HepG2 (cell line): ENCODE measurements around the gene FASTK. TPM values are rescaled to one million over a fixed set of nuclear protein-coding genes. Genes with fewer than 3 reads are reported as not detected.

Source experiments
- AKAP8 ChIP-seq: sonication (generic); formaldehyde crosslinking; IDR thresholded peaks from 2 replicates; pipeline ENCODE4 v1.5.1; 2020; ENCODE audit warnings: mild to moderate bottlenecking, missing genetic modification reagents
- ATF3 ChIP-seq: sonication (generic); formaldehyde crosslinking; IDR thresholded peaks from 2 replicates; pipeline ENCODE4 v1.4.0; 2020; ENCODE audit warnings: missing genetic modification reagents
- ATF7-NPFF ChIP-seq: sonication (generic); formaldehyde crosslinking; IDR thresholded peaks from 2 replicates; pipeline ENCODE4 v1.8.1; 2023; ENCODE audit warnings: mild to moderate bottlenecking, low read depth, missing genetic modification reagents, moderate library complexity
- E2F5 ChIP-seq: sonication (generic); formaldehyde crosslinking; conservative IDR thresholded peaks from 2 replicates; pipeline ENCODE4 v1.4.0; 2020; ENCODE audit warnings: missing genetic modification reagents
- GZF1 ChIP-seq: sonication (generic); formaldehyde crosslinking; IDR thresholded peaks from 2 replicates; pipeline ENCODE4 v1.5.1; 2020; ENCODE audit warnings: mild to moderate bottlenecking, missing genetic modification reagents
- PPARG ChIP-seq: conservative IDR thresholded peaks from 2 replicates; pipeline ENCODE4 v1.6.1; 2016; ENCODE audit warnings: missing biosample characterization, missing genetic modification reagents
- SATB2 ChIP-seq: sonication (generic); formaldehyde crosslinking; IDR thresholded peaks from 2 replicates; pipeline ENCODE4 v1.5.0; 2020; ENCODE audit warnings: missing genetic modification reagents
- SMC3 ChIP-seq: IDR thresholded peaks from 2 replicates; pipeline ENCODE4 v1.6.1; 2011; ENCODE audit warnings: low read length, improper control_type of control experiment
- SPEN ChIP-seq: sonication (generic); formaldehyde crosslinking; IDR thresholded peaks from 2 replicates; pipeline ENCODE4 v1.5.1; 2020; ENCODE audit warnings: low read depth, mild to moderate bottlenecking, missing genetic modification reagents
- TBX2 ChIP-seq: sonication (generic); formaldehyde crosslinking; IDR thresholded peaks from 2 replicates; pipeline ENCODE4 v1.5.0; 2020; ENCODE audit warnings: missing genetic modification reagents, mild to moderate bottlenecking, borderline replicate concordance
- XRCC5 ChIP-seq: fragments of 200-400 bp; formaldehyde crosslinking; optimal IDR thresholded peaks from 2 replicates; pipeline ENCODE3; 2017; ENCODE audit warnings: mild to moderate bottlenecking, low read length
- ZBTB42 ChIP-seq: sonication (generic); formaldehyde crosslinking; IDR thresholded peaks from 2 replicates; pipeline ENCODE4 v1.5.0; 2020; ENCODE audit warnings: mild to moderate bottlenecking, missing genetic modification reagents
- ZFP91 ChIP-seq: sonication (generic); formaldehyde crosslinking; IDR thresholded peaks from 2 replicates; pipeline ENCODE4 v1.9.0; 2022; ENCODE audit warnings: missing genetic modification reagents, mild to moderate bottlenecking, borderline replicate concordance
- ZMYM4 ChIP-seq: sonication (generic); formaldehyde crosslinking; IDR thresholded peaks from 2 replicates; pipeline ENCODE4 v1.8.1; 2023; ENCODE audit warnings: mild to moderate bottlenecking, missing genetic modification reagents
- ZNF142 ChIP-seq: sonication (generic); formaldehyde crosslinking; IDR thresholded peaks from 2 replicates; pipeline ENCODE4 v1.4.0; 2020; ENCODE audit warnings: missing genetic modification reagents
- ZNF224 ChIP-seq: sonication (generic); formaldehyde crosslinking; IDR thresholded peaks from 2 replicates; pipeline ENCODE4 v1.5.0; 2020; ENCODE audit warnings: mild to moderate bottlenecking, missing genetic modification reagents
- ZNF580 ChIP-seq: IDR thresholded peaks from 2 replicates; pipeline ENCODE4 v1.6.1; 2016; ENCODE audit warnings: low read depth, borderline replicate concordance
- ZNF652 ChIP-seq: IDR thresholded peaks from 2 replicates; pipeline ENCODE4 v1.6.1; 2016; ENCODE audit warnings: low read depth, borderline replicate concordance
- ZNF816 ChIP-seq: sonication (generic); formaldehyde crosslinking; IDR thresholded peaks from 2 replicates; pipeline ENCODE4 v1.8.0; 2022; ENCODE audit warnings: missing genetic modification reagents, mild to moderate bottlenecking, borderline replicate concordance
- polyA plus RNA-seq, 8 experiments: library from polyadenylated mRNA; depleted of rRNA in 3 of 8; stranded (reverse) in 7 of 8; unstranded in 1 of 8; fragments of >200 nt; fragmentation: Illumina TruSeq in 4 of 8; extraction: Trizol in 4 of 8; gene quantifications; 2 replicates each; pipeline versions ENCODE4 v1.2.1 to v1.2.3, GENCODE V29; 2011 to 2016; ENCODE audit warnings: low read depth in 4 of 8, missing spikeins in 1 of 8, mixed read lengths in 1 of 8; ENCODE audit not compliant: insufficient read depth in 1 of 8
- total RNA-seq, 5 experiments: library from RNA; depleted of rRNA; stranded (reverse); fragments of >200 nt; fragmentation: Illumina TruSeq; extraction: Trizol; gene quantifications; 2 replicates each; pipeline ENCODE4 v1.2.3, GENCODE V29; 2016; ENCODE audit warnings: low read depth in 1 of 5

The FASTK gene
- total and polyA plus RNA-seq, 2 of the 13 experiments (the other 11 are each of a cell fraction or from before 2014, with no cell fraction given) = 52.9 to 55.7 TPM

GRCh38 chr7:151080522-151081169 lies at the start of gene FASTK (continued):
- TF ChIP-seq XRCC5 (peak; percentile 23), AKAP8 (CRISPR knock-in tag) (peak; percentile 76), SATB2 (CRISPR knock-in tag) (no peak), ZBTB42 (CRISPR knock-in tag) (peak; percentile 67; the same call in 1 of the 2 replicates), ZNF652 (CRISPR knock-in tag) (no peak), ZFP91 (CRISPR knock-in tag) (peak; percentile 61; the same call in 1 of the 2 replicates), GZF1 (CRISPR knock-in tag) (peak; percentile 66; the same call in 1 of the 2 replicates), SMC3 (no peak), ZNF142 (CRISPR knock-in tag) (no peak; the same call in 1 of the 2 replicates), ZNF816 (peak; percentile 92; the same call in 1 of the 2 replicates), SPEN (CRISPR knock-in tag) (peak; percentile 79), E2F5 (CRISPR knock-in tag) (0 out of 2 replicates have a peak, but pooled peaks have one; percentile 59), TBX2 (peak; percentile 22), PPARG (peak; percentile 31; the same call in 1 of the 2 replicates), ATF7-NPFF (CRISPR knock-in tag) (peak; percentile 17), ATF3 (CRISPR knock-in tag) (no peak; the same call in 1 of the 2 replicates), ZNF580 (CRISPR knock-in tag) (peak; percentile 92), ZMYM4 (peak; percentile 37; the same call in 1 of the 2 replicates), ZNF224 (CRISPR knock-in tag) (no peak)
